ENCODE measurements around the gene CORO2B. TPM values are rescaled to one million over a fixed set of nuclear protein-coding genes. Genes with fewer than 3 reads are reported as not detected.

CORO2B gene
- total and polyA plus RNA-seq, 2 experiments from 2014 or later = 1.6 to 4.6 TPM

GRCh38 chr15:68603216-68603595, 24.4 kb downstream of the CORO2B start (continued):
- TF ChIP-seq, protein P1, sequence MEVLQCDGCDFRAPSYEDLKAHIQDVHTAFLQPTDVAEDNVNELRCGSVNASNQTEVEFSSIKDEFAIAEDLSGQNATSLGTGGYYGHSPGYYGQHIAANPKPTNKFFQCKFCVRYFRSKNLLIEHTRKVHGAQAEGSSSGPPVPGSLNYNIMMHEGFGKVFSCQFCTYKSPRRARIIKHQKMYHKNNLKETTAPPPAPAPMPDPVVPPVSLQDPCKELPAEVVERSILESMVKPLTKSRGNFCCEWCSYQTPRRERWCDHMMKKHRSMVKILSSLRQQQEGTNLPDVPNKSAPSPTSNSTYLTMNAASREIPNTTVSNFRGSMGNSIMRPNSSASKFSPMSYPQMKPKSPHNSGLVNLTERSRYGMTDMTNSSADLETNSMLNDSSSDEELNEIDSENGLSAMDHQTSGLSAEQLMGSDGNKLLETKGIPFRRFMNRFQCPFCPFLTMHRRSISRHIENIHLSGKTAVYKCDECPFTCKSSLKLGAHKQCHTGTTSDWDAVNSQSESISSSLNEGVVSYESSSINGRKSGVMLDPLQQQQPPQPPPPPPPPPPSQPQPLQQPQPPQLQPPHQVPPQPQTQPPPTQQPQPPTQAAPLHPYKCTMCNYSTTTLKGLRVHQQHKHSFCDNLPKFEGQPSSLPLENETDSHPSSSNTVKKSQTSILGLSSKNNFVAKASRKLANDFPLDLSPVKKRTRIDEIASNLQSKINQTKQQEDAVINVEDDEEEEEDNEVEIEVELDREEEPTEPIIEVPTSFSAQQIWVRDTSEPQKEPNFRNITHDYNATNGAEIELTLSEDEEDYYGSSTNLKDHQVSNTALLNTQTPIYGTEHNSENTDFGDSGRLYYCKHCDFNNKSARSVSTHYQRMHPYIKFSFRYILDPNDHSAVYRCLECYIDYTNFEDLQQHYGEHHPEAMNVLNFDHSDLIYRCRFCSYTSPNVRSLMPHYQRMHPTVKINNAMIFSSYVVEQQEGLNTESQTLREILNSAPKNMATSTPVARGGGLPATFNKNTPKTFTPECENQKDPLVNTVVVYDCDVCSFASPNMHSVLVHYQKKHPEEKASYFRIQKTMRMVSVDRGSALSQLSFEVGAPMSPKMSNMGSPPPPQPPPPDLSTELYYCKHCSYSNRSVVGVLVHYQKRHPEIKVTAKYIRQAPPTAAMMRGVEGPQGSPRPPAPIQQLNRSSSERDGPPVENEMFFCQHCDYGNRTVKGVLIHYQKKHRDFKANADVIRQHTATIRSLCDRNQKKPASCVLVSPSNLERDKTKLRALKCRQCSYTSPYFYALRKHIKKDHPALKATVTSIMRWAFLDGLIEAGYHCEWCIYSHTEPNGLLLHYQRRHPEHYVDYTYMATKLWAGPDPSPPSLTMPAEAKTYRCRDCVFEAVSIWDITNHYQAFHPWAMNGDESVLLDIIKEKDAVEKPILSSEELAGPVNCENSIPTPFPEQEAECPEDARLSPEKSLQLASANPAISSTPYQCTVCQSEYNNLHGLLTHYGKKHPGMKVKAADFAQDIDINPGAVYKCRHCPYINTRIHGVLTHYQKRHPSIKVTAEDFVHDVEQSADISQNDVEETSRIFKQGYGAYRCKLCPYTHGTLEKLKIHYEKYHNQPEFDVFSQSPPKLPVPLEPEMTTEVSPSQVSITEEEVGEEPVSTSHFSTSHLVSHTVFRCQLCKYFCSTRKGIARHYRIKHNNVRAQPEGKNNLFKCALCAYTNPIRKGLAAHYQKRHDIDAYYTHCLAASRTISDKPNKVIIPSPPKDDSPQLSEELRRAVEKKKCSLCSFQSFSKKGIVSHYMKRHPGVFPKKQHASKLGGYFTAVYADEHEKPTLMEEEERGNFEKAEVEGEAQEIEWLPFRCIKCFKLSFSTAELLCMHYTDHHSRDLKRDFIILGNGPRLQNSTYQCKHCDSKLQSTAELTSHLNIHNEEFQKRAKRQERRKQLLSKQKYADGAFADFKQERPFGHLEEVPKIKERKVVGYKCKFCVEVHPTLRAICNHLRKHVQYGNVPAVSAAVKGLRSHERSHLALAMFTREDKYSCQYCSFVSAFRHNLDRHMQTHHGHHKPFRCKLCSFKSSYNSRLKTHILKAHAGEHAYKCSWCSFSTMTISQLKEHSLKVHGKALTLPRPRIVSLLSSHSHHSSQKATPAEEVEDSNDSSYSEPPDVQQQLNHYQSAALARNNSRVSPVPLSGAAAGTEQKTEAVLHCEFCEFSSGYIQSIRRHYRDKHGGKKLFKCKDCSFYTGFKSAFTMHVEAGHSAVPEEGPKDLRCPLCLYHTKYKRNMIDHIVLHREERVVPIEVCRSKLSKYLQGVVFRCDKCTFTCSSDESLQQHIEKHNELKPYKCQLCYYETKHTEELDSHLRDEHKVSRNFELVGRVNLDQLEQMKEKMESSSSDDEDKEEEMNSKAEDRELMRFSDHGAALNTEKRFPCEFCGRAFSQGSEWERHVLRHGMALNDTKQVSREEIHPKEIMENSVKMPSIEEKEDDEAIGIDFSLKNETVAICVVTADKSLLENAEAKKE (CRISPR knock-in tag; IDR thresholded peaks at IDR 0.05) = no peak
- no peak for TF ChIP-seq EZH2 (IDR thresholded peaks at IDR 0.05; ENCODE audit: low read depth, unreplicated experiment)

- H3K79me2 ChIP-seq (replicated peaks; ENCODE audit: insufficient read depth) = no peaks in the 10 kb centered on the region
- no peak overlapping the region for H3K4me3 ChIP-seq
- Mint-ChIP-seq H3K27me3 (ENCODE audit: insufficient read depth, low read depth, poor library complexity) (peaks cover 24% of the 10 kb centered on the region), H3K9me3 (no peaks in the 10 kb centered on the region), H3K4me1 (peaks cover 43% of the 10 kb centered on the region), H3K36me3 (ENCODE audit: low read depth) (no peaks in the 10 kb centered on the region), H3K4me3 (no peak overlapping the region), H3K27ac (no peak overlapping the region)
- DNase-seq (ENCODE audit: low spot score) (no peak), ATAC-seq (no peak)
- 0 out of 2 replicates have a peak, but pooled peaks cover 4% of the 10 kb centered on the region for H3K9me2 ChIP-seq (ENCODE audit: insufficient read depth)
- H4K20me1 ChIP-seq (replicated peaks; ENCODE audit: insufficient read depth) = no peaks in the 10 kb centered on the region
- H2AFZ ChIP-seq = no peak overlapping the region
- H3K27ac ChIP-seq (ENCODE audit: low read depth) = no peak overlapping the region
- no peaks in the 10 kb centered on the region for H3K27me3 ChIP-seq (ENCODE audit: insufficient read depth)
- no peaks in the 10 kb centered on the region for H3K36me3 ChIP-seq (ENCODE audit: insufficient read depth)
- no peaks in the 10 kb centered on the region for H3F3A ChIP-seq (replicated peaks; ENCODE audit: low read depth)
- peaks cover 32% of the 10 kb centered on the region for H3K4me1 ChIP-seq (ENCODE audit: insufficient read depth)
- H3K4me2 ChIP-seq = no peak overlapping the region
- TF ChIP-seq, protein P2, sequence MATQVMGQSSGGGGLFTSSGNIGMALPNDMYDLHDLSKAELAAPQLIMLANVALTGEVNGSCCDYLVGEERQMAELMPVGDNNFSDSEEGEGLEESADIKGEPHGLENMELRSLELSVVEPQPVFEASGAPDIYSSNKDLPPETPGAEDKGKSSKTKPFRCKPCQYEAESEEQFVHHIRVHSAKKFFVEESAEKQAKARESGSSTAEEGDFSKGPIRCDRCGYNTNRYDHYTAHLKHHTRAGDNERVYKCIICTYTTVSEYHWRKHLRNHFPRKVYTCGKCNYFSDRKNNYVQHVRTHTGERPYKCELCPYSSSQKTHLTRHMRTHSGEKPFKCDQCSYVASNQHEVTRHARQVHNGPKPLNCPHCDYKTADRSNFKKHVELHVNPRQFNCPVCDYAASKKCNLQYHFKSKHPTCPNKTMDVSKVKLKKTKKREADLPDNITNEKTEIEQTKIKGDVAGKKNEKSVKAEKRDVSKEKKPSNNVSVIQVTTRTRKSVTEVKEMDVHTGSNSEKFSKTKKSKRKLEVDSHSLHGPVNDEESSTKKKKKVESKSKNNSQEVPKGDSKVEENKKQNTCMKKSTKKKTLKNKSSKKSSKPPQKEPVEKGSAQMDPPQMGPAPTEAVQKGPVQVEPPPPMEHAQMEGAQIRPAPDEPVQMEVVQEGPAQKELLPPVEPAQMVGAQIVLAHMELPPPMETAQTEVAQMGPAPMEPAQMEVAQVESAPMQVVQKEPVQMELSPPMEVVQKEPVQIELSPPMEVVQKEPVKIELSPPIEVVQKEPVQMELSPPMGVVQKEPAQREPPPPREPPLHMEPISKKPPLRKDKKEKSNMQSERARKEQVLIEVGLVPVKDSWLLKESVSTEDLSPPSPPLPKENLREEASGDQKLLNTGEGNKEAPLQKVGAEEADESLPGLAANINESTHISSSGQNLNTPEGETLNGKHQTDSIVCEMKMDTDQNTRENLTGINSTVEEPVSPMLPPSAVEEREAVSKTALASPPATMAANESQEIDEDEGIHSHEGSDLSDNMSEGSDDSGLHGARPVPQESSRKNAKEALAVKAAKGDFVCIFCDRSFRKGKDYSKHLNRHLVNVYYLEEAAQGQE (IDR thresholded peaks at IDR 0.05; ENCODE audit: unreplicated experiment) = no peak
- TF ChIP-seq POLR2AphosphoS5 (IDR thresholded peaks at IDR 0.05; ENCODE audit: low read depth) (no peak), ZNF114 (CRISPR knock-in tag; IDR thresholded peaks at IDR 0.05) (no peak), NANOG (IDR thresholded peaks at IDR 0.05; ENCODE audit: borderline replicate concordance) (no peak)
- TF ChIP-seq, protein P1 (CRISPR knock-in tag; IDR thresholded peaks at IDR 0.05) = no peak
Measured at GRCh38 chr15:68603951-68604350, 25.2 kb downstream of the CORO2B start.

All from GM23338 (cell line).